Parathyroid adenoma (tissue), 2 donors: ENCODE measurements around the gene GRID1.

Experiments
- H2AFZ ChIP-seq: fragments of 300-600 bp; sonication (generic); one replicate; pipeline ENCODE4 v1.7.0; 2017; ENCODE audit warnings: antibody characterized with exemption, mild to moderate bottlenecking
- H3K27ac ChIP-seq: fragments of 300-600 bp; sonication (generic); one replicate; pipeline ENCODE4 v1.7.0; 2017
- H3K27me3 ChIP-seq: fragments of 300-600 bp; sonication (generic); one replicate; pipeline ENCODE4 v1.7.0; 2017; ENCODE audit warnings: low read length; ENCODE audit not compliant: control insufficient read depth, insufficient read depth
- H3K36me3 ChIP-seq: fragments of 300-600 bp; sonication (generic); one replicate; pipeline ENCODE4 v1.7.0; 2017; ENCODE audit warnings: low read length; ENCODE audit not compliant: control insufficient read depth, insufficient read depth
- H3K4me1 ChIP-seq: fragments of 300-600 bp; sonication (generic); one replicate; pipeline ENCODE4 v1.7.0; 2017; ENCODE audit warnings: control low read depth
- H3K4me2 ChIP-seq: fragments of 300-600 bp; sonication (generic); one replicate; pipeline ENCODE4 v1.7.0; 2017; ENCODE audit warnings: low read length
- H3K4me3 ChIP-seq: fragments of 300-600 bp; sonication (generic); one replicate; pipeline ENCODE4 v1.7.0; 2017; ENCODE audit warnings: low read depth, low read length
- H3K79me2 ChIP-seq: fragments of 300-600 bp; sonication (generic); one replicate; pipeline ENCODE4 v1.7.0; 2017; ENCODE audit warnings: control low read depth
- H3K9ac ChIP-seq: fragments of 300-600 bp; sonication (generic); one replicate; pipeline ENCODE4 v1.7.0; 2017; ENCODE audit warnings: mild to moderate bottlenecking
- H3K9me3 ChIP-seq: fragments of 300-600 bp; sonication (generic); one replicate; pipeline ENCODE4 v1.7.0; 2017; ENCODE audit warnings: low read length; ENCODE audit not compliant: control insufficient read depth
- CTCF ChIP-seq: fragments of 300-600 bp; sonication (generic); IDR thresholded peaks from one replicate; pipeline ENCODE4 v1.7.0; 2017; ENCODE audit warnings: antibody characterized with exemption, mild to moderate bottlenecking
- donor health status: primary hyperparathyroidism.

The GRID1 gene

GRCh38 chr10:86160890-86161585 lies 205.6 kb downstream of the GRID1 start:
- Histone ChIP-seq H3K4me1 (no peaks in the 10 kb centered on the region), H3K4me2 (no peak overlapping the region), H3K4me3 (no peak overlapping the region), H3K9ac (no peak overlapping the region), H3K27ac (no peak overlapping the region), H3K27me3 (no peaks in the 10 kb centered on the region), H2AFZ (no peak overlapping the region), H3K79me2 (no peaks in the 10 kb centered on the region), H3K36me3 (no peaks in the 10 kb centered on the region), H3K9me3 (no peaks in the 10 kb centered on the region)
- no peak for TF ChIP-seq CTCF

GRCh38 chr10:86159797-86160196 lies 206.8 kb downstream of the GRID1 start:
- Histone ChIP-seq H3K4me2 (no peak overlapping the region), H3K9ac (no peak overlapping the region), H3K4me1 (no peaks in the 10 kb centered on the region), H2AFZ (no peak overlapping the region), H3K27me3 (no peaks in the 10 kb centered on the region), H3K79me2 (no peaks in the 10 kb centered on the region), H3K27ac (no peak overlapping the region), H3K4me3 (no peak overlapping the region), H3K9me3 (no peaks in the 10 kb centered on the region), H3K36me3 (no peaks in the 10 kb centered on the region)
- no peak for TF ChIP-seq CTCF

- Histone ChIP-seq H3K79me2 (no peaks in the 10 kb centered on the region), H3K4me1 (no peaks in the 10 kb centered on the region), H3K4me3 (no peak overlapping the region), H2AFZ (no peak overlapping the region), H3K27me3 (no peaks in the 10 kb centered on the region), H3K36me3 (no peaks in the 10 kb centered on the region), H3K9me3 (no peaks in the 10 kb centered on the region), H3K27ac (no peak overlapping the region), H3K4me2 (no peak overlapping the region), H3K9ac (no peak overlapping the region)
- no peak for TF ChIP-seq CTCF
These were observed 211.3 kb downstream of the GRID1 start for GRCh38 chr10:86155054-86155921.

GRCh38 chr10:86153751-86154150 lies 212.8 kb downstream of the GRID1 start:
- Histone ChIP-seq H3K9me3 (no peaks in the 10 kb centered on the region), H3K27me3 (no peaks in the 10 kb centered on the region), H3K9ac (no peak overlapping the region), H3K27ac (no peak overlapping the region), H3K79me2 (no peaks in the 10 kb centered on the region), H3K4me1 (no peaks in the 10 kb centered on the region), H3K4me3 (no peak overlapping the region), H2AFZ (no peak overlapping the region), H3K36me3 (no peaks in the 10 kb centered on the region), H3K4me2 (no peak overlapping the region)
- no peak for TF ChIP-seq CTCF
